ENCODE measurements around the gene SCN1A. TPM values are rescaled to one million over a fixed set of nuclear protein-coding genes. Genes with fewer than 3 reads are reported as not detected.

The SCN1A gene
- total and polyA plus RNA-seq, 2 donors, result 0.02 to 0.09 TPM

DNA sequence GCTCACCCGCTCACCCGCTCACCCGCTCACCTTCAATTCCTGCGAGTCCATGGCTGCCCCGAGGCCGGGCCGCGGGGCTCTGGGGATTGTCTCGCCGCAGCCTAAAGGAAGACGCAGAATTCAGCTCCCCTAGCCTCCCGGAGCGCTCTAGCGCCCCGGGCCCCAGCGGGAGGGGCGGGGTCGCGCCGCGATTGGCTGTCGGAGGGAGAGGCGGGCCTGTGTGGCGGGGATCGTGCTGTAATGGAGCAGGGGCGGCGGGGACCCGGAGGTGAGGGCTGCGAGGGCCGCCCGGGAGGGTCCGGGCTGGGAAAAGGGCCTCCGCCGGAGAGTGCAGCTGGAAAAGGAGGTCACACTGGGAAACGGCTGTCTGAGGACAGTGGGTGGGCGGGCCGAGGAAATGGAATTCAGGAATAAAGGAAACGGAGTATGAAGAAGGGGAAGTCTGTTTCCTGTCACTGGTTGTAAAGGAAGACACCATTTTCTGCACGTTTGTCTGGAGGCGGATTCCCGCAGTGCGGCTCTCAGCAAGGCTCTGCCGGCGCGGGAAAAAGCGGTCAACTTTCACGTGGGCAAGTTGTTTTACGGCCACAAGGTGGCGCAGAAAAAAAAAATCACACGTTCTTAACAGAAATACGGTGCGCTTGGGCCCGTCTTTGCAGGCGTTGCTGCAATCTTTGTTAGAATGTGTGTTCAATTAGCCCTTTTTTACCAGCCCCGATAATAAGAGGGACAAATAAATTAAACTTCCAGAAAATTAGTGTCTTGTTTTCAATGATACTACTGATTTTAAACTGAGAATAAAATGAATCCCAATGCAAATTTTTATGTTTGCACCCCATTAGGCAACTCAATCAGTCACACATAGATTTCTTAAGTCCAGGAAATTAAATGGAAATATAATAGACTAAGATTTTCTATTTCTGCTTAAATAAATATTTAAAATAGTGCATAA lies 173.9 kb downstream of the SCN1A start, which contains the start of gene TTC21B:
Gene TTC21B, minus strand, starts transcription at position 122 of the 952 bp plus-strand sequence. Its CDS starts 71 bp downstream, at position 51.
- Histone ChIP-seq H3K4me3 (ENCODE audit: low read length in 2 of 2) (peak within 1 kb of the TSS; percentile 56 to 80), H3K27me3 (ENCODE audit: control insufficient read depth in 2 of 2, insufficient read depth in 1 of 2, low read length in 1 of 2) (no peaks in the 10 kb centered on the region)
- WGBS, result under 1% methylated on average over 55 of the region's 55 CpGs

DNA sequence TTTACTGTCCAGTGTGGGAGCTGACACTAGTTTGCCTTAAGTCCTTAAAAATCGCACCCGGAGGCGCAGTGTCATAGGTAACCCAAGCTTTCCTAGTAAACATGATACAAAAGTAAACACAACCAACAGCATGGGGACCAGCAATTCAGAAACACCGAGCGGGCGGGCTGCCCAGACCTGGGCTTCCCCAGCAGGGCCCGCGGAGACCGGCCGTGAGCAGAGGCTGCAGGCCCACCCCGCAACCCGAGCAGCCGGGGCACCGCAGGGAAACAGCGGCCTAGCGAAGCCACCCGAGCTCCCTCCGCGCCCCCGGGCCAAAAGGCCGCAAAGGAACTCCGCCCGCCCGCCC lies 174.5 kb downstream of the SCN1A start:
- Histone ChIP-seq H3K27me3 (ENCODE audit: control insufficient read depth in 2 of 2, insufficient read depth in 1 of 2, low read length in 1 of 2) (no peaks in the 10 kb centered on the region), H3K36me3 (ENCODE audit: control insufficient read depth in 2 of 2, insufficient read depth in 2 of 2, low read length in 1 of 2) (peaks cover 0 to 5% of the 10 kb centered on the region in 2 donors), H3K4me1 (ENCODE audit: control insufficient read depth in 2 of 2, insufficient read depth in 2 of 2, low read length in 2 of 2) (peaks cover 4 to 7% of the 10 kb centered on the region in 2 donors), H3K4me3 (ENCODE audit: low read length in 2 of 2) (peak overlapping the region; percentile 56 to 80), H3K9me3 (ENCODE audit: control insufficient read depth in 2 of 2, insufficient read depth in 1 of 2, low read length in 1 of 2) (peaks cover 0 to 2% of the 10 kb centered on the region in 2 donors), H3K27ac (ENCODE audit: low read depth in 1 of 2, low read length in 1 of 2) (peak overlapping the region; percentile 88 to 93)
- DNase-seq (ENCODE audit: low read depth in 6 of 9, low spot score in 9 of 9), result peak in 2 of 9 donors; percentile 26 to 30
- under 1% methylated on average over 24 of the region's 24 CpGs for WGBS

More for the DNA sequence above, 173.9 kb downstream of the SCN1A start, which contains the start of gene TTC21B:
- H3K36me3 ChIP-seq (ENCODE audit: control insufficient read depth in 2 of 2, insufficient read depth in 2 of 2, low read length in 1 of 2), result peaks cover 0 to 2% of the 10 kb centered on the region in 2 donors
- DNase-seq (ENCODE audit: low read depth in 6 of 9, low spot score in 9 of 9), result peak; percentile 85 to 97 (median 91)
- H3K9me3 ChIP-seq (ENCODE audit: control insufficient read depth in 2 of 2, insufficient read depth in 1 of 2, low read length in 1 of 2), result peaks cover 0 to 2% of the 10 kb centered on the region in 2 donors
- H3K4me1 ChIP-seq (ENCODE audit: control insufficient read depth in 2 of 2, insufficient read depth in 2 of 2, low read length in 2 of 2), result peaks cover 4 to 7% of the 10 kb centered on the region in 2 donors
- H3K27ac ChIP-seq (ENCODE audit: low read depth in 1 of 2, low read length in 1 of 2), result peak within 1 kb of the TSS; percentile 88 to 93

DNA sequence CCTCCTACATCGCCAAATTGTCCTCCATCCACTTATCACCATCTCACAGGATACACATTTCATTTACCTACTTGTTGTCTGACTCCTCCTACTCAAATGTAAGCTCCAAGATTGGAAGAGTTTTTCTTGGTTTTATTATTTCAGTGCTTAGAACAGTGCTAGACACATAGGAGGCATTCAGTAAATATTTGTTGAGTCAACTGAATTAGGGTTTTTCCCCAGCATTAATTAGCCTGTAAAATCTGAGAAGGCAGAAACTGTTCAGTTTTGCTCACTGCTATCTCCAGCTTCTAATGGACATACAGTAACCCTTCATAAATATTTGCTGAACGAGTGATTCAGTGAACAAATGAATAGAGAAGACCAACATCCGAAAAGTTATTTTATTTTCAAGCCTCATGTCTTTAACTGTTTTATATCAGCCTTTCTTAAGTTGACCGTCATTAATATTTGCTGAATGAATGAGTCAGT lies 175.0 kb downstream of the SCN1A start:
- H3K27me3 ChIP-seq (ENCODE audit: control insufficient read depth in 2 of 2, insufficient read depth in 1 of 2, low read length in 1 of 2), result no peaks in the 10 kb centered on the region
- H3K27ac ChIP-seq (ENCODE audit: low read depth in 1 of 2, low read length in 1 of 2), result no peak overlapping the region
- peak in 2 of 9 donors; percentile 9 to 25 for DNase-seq (ENCODE audit: low read depth in 6 of 9, low spot score in 9 of 9)
- H3K36me3 ChIP-seq (ENCODE audit: control insufficient read depth in 2 of 2, insufficient read depth in 2 of 2, low read length in 1 of 2), result peaks cover 0 to 9% of the 10 kb centered on the region in 2 donors
- 16% methylated on average over 4 of the region's 4 CpGs for WGBS
- peaks cover 0 to 2% of the 10 kb centered on the region in 2 donors for H3K9me3 ChIP-seq (ENCODE audit: control insufficient read depth in 2 of 2, insufficient read depth in 1 of 2, low read length in 1 of 2)
- peaks cover 4 to 7% of the 10 kb centered on the region in 2 donors for H3K4me1 ChIP-seq (ENCODE audit: control insufficient read depth in 2 of 2, insufficient read depth in 2 of 2, low read length in 2 of 2)
- H3K4me3 ChIP-seq (ENCODE audit: low read length in 2 of 2), result peak overlapping the region; percentile 56 to 80

DNA sequence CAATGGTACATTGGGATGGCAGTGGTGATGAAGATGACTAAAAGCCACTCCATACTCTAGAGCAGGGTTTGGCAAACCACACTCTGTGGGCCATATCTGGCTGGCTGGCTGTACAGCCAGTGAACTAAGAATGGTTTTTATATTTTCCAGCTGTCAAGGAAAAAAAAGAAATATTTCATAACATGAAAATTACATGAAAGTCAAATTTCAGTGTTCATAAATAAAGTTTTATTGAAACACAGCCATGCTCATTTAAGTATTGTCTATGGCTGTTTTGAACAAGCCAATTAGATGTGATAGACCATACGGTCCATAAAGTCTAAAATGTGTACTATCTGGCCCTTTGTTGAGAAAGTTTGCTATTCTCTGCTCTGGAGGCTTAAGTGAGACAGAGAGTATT lies 175.7 kb downstream of the SCN1A start:
- Histone ChIP-seq H3K36me3 (ENCODE audit: control insufficient read depth in 2 of 2, insufficient read depth in 2 of 2, low read length in 1 of 2) (peaks cover 0 to 13% of the 10 kb centered on the region in 2 donors), H3K9me3 (ENCODE audit: control insufficient read depth in 2 of 2, insufficient read depth in 1 of 2, low read length in 1 of 2) (peaks cover 0 to 2% of the 10 kb centered on the region in 2 donors), H3K4me1 (ENCODE audit: control insufficient read depth in 2 of 2, insufficient read depth in 2 of 2, low read length in 2 of 2) (peaks cover 4 to 7% of the 10 kb centered on the region in 2 donors), H3K27me3 (ENCODE audit: control insufficient read depth in 2 of 2, insufficient read depth in 1 of 2, low read length in 1 of 2) (no peaks in the 10 kb centered on the region), H3K27ac (ENCODE audit: low read depth in 1 of 2, low read length in 1 of 2) (no peak overlapping the region), H3K4me3 (ENCODE audit: low read length in 2 of 2) (no peak overlapping the region)
- WGBS, result 0% methylated on average over 1 of the region's 1 CpG
- no peak for DNase-seq (ENCODE audit: low read depth in 6 of 9, low spot score in 9 of 9)

DNA sequence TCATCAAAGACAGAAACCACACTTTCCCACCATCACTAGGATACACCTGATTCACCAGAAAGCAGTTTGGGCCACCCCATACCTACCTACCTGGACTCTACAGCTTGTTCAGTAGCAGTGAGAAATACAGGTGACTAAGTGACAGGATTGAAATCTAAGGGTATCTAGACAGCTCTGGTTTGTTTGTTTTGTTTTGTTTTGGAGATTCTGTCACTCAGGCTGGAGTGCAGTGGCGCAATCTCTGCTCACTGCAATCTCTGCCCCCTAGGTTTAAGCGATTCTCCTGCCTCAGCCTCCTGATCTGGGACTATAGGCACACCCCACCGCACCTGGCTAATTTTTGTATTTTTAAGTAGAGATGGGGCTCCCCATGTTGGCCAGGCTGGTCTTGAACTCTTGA lies 177.4 kb downstream of the SCN1A start:
- no peak for DNase-seq (ENCODE audit: low read depth in 6 of 9, low spot score in 9 of 9)
- Histone ChIP-seq H3K36me3 (ENCODE audit: control insufficient read depth in 2 of 2, insufficient read depth in 2 of 2, low read length in 1 of 2) (peaks cover 0 to 13% of the 10 kb centered on the region in 2 donors), H3K27me3 (ENCODE audit: control insufficient read depth in 2 of 2, insufficient read depth in 1 of 2, low read length in 1 of 2) (no peaks in the 10 kb centered on the region), H3K4me1 (ENCODE audit: control insufficient read depth in 2 of 2, insufficient read depth in 2 of 2, low read length in 2 of 2) (peaks cover 4 to 7% of the 10 kb centered on the region in 2 donors), H3K9me3 (ENCODE audit: control insufficient read depth in 2 of 2, insufficient read depth in 1 of 2, low read length in 1 of 2) (no peaks in the 10 kb centered on the region), H3K4me3 (ENCODE audit: low read length in 2 of 2) (no peak overlapping the region), H3K27ac (ENCODE audit: low read depth in 1 of 2, low read length in 1 of 2) (no peak overlapping the region)
- 98% methylated on average over 3 of the region's 3 CpGs for WGBS

DNA sequence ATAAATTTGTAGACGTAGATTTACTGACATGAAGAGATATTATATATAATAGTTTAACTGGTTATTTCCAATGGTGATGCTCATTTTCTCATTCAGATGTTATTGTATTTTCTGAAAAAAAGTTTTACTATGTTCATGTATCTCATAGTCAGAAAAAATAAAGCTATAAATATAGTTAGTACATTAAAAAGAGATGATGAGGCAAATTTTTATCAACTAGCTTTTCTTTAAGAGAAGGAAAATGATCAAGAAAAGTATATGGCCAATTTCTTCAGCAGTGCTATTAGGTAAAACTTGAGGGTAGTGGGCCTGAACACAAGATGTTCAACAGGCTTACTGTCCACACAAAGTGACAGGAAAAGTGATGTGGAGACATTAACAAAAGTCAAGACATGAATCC lies 186.0 kb downstream of the SCN1A start:
- H3K36me3 ChIP-seq (ENCODE audit: control insufficient read depth in 2 of 2, insufficient read depth in 2 of 2, low read length in 1 of 2), result peaks cover 13 to 51% of the 10 kb centered on the region in 2 donors

DNA sequence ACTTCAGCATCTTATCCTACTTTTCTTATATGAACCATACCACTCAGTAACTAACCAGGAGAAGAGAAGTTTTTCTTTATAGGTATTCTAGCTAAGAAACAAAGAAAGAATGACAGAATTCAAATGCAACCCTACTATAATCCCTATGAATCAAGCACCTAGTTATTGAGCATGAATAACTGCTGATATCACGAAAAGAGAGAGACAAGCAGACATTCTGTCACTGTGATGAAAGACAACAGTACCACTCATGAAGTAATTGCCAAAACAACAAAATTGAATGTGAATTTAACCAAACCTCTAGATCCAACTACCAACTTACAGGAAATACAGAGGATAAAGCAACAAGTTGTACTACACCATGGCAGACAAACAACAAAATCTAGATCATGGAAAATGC lies 189.6 kb downstream of the SCN1A start:
- 94% methylated on average over 1 of the region's 1 CpG for WGBS
- Histone ChIP-seq H3K27ac (ENCODE audit: low read depth in 1 of 2, low read length in 1 of 2) (no peak overlapping the region), H3K27me3 (ENCODE audit: control insufficient read depth in 2 of 2, insufficient read depth in 1 of 2, low read length in 1 of 2) (no peaks in the 10 kb centered on the region), H3K4me3 (ENCODE audit: low read length in 2 of 2) (no peak overlapping the region), H3K4me1 (ENCODE audit: control insufficient read depth in 2 of 2, insufficient read depth in 2 of 2, low read length in 2 of 2) (no peaks in the 10 kb centered on the region), H3K9me3 (ENCODE audit: control insufficient read depth in 2 of 2, insufficient read depth in 1 of 2, low read length in 1 of 2) (no peaks in the 10 kb centered on the region), H3K36me3 (ENCODE audit: control insufficient read depth in 2 of 2, insufficient read depth in 2 of 2, low read length in 1 of 2) (peaks cover 17 to 59% of the 10 kb centered on the region in 2 donors)
- no peak for DNase-seq (ENCODE audit: low read depth in 6 of 9, low spot score in 9 of 9)

More for the DNA sequence above, 186.0 kb downstream of the SCN1A start:
- Histone ChIP-seq H3K4me1 (ENCODE audit: control insufficient read depth in 2 of 2, insufficient read depth in 2 of 2, low read length in 2 of 2) (no peaks in the 10 kb centered on the region), H3K27me3 (ENCODE audit: control insufficient read depth in 2 of 2, insufficient read depth in 1 of 2, low read length in 1 of 2) (no peaks in the 10 kb centered on the region), H3K4me3 (ENCODE audit: low read length in 2 of 2) (no peak overlapping the region), H3K27ac (ENCODE audit: low read depth in 1 of 2, low read length in 1 of 2) (no peak overlapping the region), H3K9me3 (ENCODE audit: control insufficient read depth in 2 of 2, insufficient read depth in 1 of 2, low read length in 1 of 2) (no peaks in the 10 kb centered on the region)
- no peak for DNase-seq (ENCODE audit: low read depth in 6 of 9, low spot score in 9 of 9)
- WGBS, result 100% methylated on average over 1 of the region's 1 CpG
